Left lung (tissue), 10 donors: ENCODE results near the gene GNG7. TPM values are rescaled to one million over a fixed set of nuclear protein-coding genes. Genes with fewer than 3 reads are reported as not detected.

ENCODE experiments used
- ATAC-seq: fragments of 200-7000 bp; cut with Tn5 transposase; one replicate; pipeline ENCODE4 v1.9.1; 2020; ENCODE audit warnings: moderate library complexity
- DNase-seq, 4 donors: peaks; one replicate each; pipeline ENCODE4 v3.0.0-alpha.2; 2013 to 2020
- H3K27ac ChIP-seq, 2 donors: fragments of 200-600 bp; sonication (generic) in 1 of 2; one replicate each; pipeline versions ENCODE4 v1.5.0 to v1.8.0; 2020 to 2021
- H3K27me3 ChIP-seq, 2 donors: fragments of 200-600 bp; sonication (generic) in 1 of 2; one replicate each; pipeline versions ENCODE4 v1.5.0 to v1.8.0; 2020 to 2021
- H3K36me3 ChIP-seq, 2 donors: fragments of 200-600 bp; sonication (generic) in 1 of 2; one replicate each; pipeline versions ENCODE4 v1.5.0 to v1.8.0; 2020 to 2021
- H3K4me1 ChIP-seq, 2 donors: fragments of 200-600 bp; one replicate each; pipeline ENCODE4 v1.8.0; 2021
- H3K4me3 ChIP-seq, 2 donors: fragments of 200-600 bp; sonication (generic) in 1 of 2; one replicate each; pipeline versions ENCODE4 v1.5.0 to v1.8.0; 2020 to 2021; ENCODE audit warnings: mild to moderate bottlenecking in 1 of 2
- H3K9me3 ChIP-seq, 2 donors: fragments of 200-600 bp; sonication (generic) in 1 of 2; one replicate each; pipeline versions ENCODE4 v1.5.0 to v1.8.0; 2020 to 2021
- CTCF ChIP-seq, 2 donors: fragments of 200-600 bp; sonication (generic) in 1 of 2; IDR thresholded peaks; one replicate each; pipeline versions ENCODE4 v1.5.0 to v1.8.0; 2021; ENCODE audit warnings: antibody characterized with exemption in 2 of 2
- intact Hi-C, 2 donors: fragments of 100-400 bp; cut with DNase I; formaldehyde crosslinking; loops; one replicate each; pipeline versions ENCODE4 v1.11.2 to v1.14.2; 2022
- polyA plus RNA-seq, 6 donors: library from polyadenylated mRNA; unstranded; fragments of 120-200 nt; gene quantifications; one replicate each; pipeline ENCODE4 v1.2.1, GENCODE V29; 2013; ENCODE audit not compliant: insufficient read length in 6 of 6
- total RNA-seq, 2 donors: library from RNA; stranded (reverse); fragmentation: NEBNext Ultra II Directional; extraction: Animal tissue kit (Norgen Biotek cat#: 25700); gene quantifications; one replicate each; pipeline ENCODE4 v1.2.1, GENCODE V29; 2021
- donor health status: DM: no; HTN: yes; CAD: no.
- donor health status: DM: no; HTN: no; CAD: no.

GNG7 gene
- total and polyA plus RNA-seq, 8 donors = 3.8 to 7.1 (median 5.5) TPM

GRCh38 chr19:2613507-2614295, 88.8 kb downstream of the GNG7 start:
- ATAC-seq (peak; percentile 43), DNase-seq (peak in 2 of 4 donors; percentile 46 to 91)
- peak; percentile 87 to 96 for TF ChIP-seq CTCF (IDR thresholded peaks at IDR 0.05)
- Histone ChIP-seq H3K27ac (peak overlapping the region in 1 of 2 donors; percentile 93), H3K27me3 (no peaks in the 10 kb centered on the region), H3K4me1 (peaks cover 8 to 80% of the 10 kb centered on the region in 2 donors), H3K4me3 (no peak overlapping the region), H3K9me3 (no peaks in the 10 kb centered on the region), H3K36me3 (no peaks in the 10 kb centered on the region)
- intact Hi-C loops = no loop called here

- peaks cover 8 to 72% of the 10 kb centered on the region in 2 donors for H3K4me1 ChIP-seq
- H3K36me3 ChIP-seq = no peaks in the 10 kb centered on the region
- ATAC-seq = no peak
- no peak for TF ChIP-seq CTCF (IDR thresholded peaks at IDR 0.05)
- H3K27ac ChIP-seq = peak overlapping the region in 1 of 2 donors; percentile 93
- H3K27me3 ChIP-seq = no peaks in the 10 kb centered on the region
- H3K9me3 ChIP-seq = no peaks in the 10 kb centered on the region
- intact Hi-C loops = no loop called here
- H3K4me3 ChIP-seq = no peak overlapping the region
- no peak for DNase-seq
Measured at GRCh38 chr19:2612619-2613249, 89.8 kb downstream of the GNG7 start.

- peak overlapping the region in 1 of 2 donors; percentile 82 for H3K27ac ChIP-seq
- intact Hi-C loops = no loop called here
- H3K4me3 ChIP-seq = peak overlapping the region in 1 of 2 donors; percentile 43
- no peaks in the 10 kb centered on the region for H3K36me3 ChIP-seq
- TF ChIP-seq CTCF (IDR thresholded peaks at IDR 0.05) = peak in 1 of 2 donors; percentile 10
- peaks cover 8 to 62% of the 10 kb centered on the region in 2 donors for H3K4me1 ChIP-seq
- H3K27me3 ChIP-seq = no peaks in the 10 kb centered on the region
- DNase-seq = no peak
- H3K9me3 ChIP-seq = no peaks in the 10 kb centered on the region
- no peak for ATAC-seq
Measured at GRCh38 chr19:2611483-2612464, 90.7 kb downstream of the GNG7 start.

GRCh38 chr19:2610637-2611482, 91.6 kb downstream of the GNG7 start:
- Histone ChIP-seq H3K27me3 (no peaks in the 10 kb centered on the region), H3K27ac (peak overlapping the region; percentile 82 to 85), H3K36me3 (no peaks in the 10 kb centered on the region), H3K4me3 (peak overlapping the region; percentile 24 to 43), H3K9me3 (no peaks in the 10 kb centered on the region), H3K4me1 (peaks cover 5 to 53% of the 10 kb centered on the region in 2 donors)
- TF ChIP-seq CTCF (IDR thresholded peaks at IDR 0.05) = peak; percentile 95 to 98
- intact Hi-C loops = no loop called here
- DNase-seq (peak; percentile 81 to 99 (median 92)), ATAC-seq (peak; percentile 97)
